Stimulated activated CD4-positive, alpha-beta T cell treated with anti-CD3 and anti-CD28 coated beads, Interleukin-15, amount 100 ng/mL, for 48 hours (primary cell): ENCODE measurements around the gene CNIH3.

ENCODE experiments used
- DNase-seq, 2 donors: peaks; one replicate each; pipeline ENCODE4 v3.0.0-alpha.2; 2020; ENCODE audit warnings: low read depth in 2 of 2

Gene CNIH3

DNA sequence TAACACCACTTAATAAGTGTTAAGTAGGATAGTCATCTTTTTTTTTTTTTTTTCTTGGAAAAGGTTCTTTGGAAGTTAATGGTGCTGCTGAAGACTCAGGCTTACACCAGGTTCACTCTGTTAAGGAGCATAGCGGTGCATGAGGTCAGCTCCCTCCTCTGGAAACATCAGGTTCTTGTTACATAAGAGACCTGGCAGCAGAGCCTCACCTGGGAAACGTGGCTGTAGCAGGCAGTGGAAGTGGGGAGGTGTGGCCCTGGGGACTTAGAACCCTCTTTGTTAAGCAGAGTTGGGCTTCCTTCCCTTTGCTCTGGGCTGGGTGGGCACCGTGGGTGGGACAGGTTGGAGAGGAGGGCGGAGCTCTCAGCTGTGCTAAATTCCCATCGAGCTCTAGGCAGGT is 104.1 kb downstream of the CNIH3 start:
- no peak for DNase-seq

DNA sequence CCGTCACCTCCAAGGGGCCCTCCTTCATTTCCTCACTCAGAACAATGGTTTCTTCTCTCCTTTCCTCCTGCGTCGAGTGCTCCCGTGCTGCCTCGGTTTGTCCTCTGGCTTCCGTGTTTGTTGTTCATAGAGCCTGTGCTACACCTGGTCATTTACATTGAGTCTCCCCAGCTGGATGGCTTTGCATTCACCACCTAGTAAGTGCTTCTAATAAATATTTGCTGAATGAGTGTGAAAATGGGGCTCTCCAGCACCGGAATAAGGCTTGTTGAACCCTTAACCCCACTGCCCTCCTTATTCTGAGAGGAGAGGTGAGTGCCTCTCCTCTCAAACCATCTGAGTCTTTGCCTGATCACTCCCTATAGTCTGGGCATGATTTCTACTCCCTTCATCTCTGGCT is 104.9 kb downstream of the CNIH3 start:
- DNase-seq: no peak

DNA sequence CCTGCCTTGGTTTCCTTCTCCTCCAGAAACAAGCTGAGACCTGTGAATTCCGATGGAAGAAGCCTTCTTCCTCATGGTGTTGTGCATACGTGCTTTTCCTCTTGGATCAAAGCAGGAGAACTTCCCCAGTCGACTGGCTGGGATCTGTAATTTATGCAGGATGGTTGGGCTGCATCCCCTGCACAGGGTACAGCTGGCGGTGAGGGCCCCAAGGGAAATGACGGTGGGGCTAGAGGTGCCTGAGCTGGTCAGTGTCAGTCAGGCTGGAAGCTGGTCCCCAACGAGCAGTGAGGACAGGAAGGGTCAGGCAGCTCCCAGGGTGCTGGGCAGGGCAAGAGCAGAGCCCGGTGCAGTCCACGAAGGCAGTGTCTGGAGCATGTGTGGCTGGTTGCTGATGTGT is 106.7 kb downstream of the CNIH3 start:
- no peak for DNase-seq

DNA sequence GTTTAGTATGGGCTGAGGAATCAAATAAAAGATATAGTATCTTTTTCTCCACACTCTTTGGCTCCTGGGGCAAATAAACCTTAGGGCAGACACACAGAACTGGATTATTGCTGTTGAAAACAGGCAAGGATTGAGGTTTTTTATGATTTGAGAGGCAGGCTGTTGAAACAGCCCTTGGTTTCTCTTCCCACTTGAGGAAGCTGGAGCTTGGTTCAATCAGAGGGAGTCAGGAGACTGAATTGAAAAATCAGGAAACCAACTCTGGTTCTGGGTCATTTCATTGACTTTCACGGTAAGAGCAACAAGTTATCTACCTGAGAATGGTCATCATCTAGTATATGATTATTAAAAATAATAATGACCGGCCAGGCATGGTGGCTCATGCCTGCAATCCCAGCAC is 108.4 kb downstream of the CNIH3 start:
- no peak for DNase-seq

DNA sequence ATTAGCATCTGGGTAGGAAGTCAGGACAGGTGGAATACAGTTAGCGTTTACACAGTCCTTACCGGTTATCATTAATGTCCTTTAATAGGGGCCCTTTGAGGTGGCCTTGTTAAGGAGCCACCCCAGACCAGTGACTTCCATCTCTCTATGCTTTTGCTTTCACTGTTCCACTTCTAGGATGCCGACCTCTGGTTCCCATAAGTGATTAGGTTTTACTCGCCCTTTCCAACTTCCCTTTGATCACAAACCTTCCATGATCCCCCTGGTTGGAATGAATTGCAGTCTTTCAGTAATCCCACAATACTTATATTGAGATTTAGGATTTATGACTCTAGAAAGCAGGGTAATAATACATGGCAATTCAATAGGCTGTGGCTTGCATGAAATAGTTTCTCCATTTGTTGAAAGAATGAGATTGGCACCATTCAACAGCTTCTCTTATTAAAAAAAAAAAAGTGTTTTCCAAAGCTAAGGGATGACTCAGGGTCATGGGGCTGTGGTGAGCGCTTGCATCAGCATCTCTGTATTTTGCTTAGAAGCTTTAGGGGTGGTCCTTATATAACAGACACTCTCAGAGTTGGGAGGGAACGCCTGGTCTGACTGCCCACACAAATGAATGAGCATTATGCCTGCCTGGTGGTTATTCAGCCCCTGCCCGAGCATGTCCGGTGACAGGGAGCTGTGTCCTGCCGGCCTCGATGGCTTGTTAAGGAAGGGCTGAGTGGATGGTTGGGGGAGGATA is 110.5 kb downstream of the CNIH3 start:
- no peak for DNase-seq

DNA sequence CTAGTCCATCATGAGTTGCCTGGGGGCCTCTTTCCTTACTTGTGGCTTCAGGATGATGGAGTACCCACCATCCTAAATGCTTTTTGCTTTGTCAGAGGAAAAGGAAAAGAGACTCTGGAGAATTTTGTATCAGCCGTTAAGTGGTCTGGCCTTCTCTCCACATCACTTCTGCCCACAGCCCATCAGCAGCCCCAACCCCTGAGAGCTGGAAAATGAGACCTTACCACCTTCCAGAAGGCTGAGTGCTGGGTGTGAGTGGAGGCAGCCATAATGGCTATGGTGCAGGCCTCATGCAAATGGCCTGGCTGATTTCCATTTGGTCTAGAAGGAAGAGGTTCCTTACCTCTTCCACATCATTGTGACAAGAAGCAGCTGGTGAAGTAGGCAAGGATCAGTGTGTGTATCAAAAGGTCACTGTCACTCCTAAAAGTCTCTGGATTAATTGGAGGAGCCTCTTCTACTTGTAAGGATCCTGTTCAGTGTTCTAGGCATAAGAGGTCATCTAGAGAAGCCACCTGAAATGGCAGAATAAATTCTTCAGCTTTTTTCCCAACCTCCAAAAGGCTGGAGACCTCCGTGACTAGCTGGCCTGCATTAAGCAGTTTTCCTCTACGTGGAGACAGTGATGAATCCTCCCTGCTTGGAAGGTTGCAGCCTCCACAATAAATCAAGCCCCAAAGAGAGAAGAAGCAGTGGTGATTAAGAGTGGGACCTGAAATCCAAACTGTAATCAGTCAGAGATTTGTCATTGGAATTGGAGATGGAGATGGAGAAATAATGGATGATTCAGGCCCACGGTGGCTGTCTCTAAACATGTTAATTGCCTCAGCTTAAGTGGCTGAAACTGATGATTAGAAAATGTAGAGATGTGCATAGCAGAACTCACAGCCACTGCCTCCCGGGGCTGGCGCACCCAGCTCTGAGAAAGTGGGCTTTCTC is 111.5 kb downstream of the CNIH3 start:
- no peak for DNase-seq

DNA sequence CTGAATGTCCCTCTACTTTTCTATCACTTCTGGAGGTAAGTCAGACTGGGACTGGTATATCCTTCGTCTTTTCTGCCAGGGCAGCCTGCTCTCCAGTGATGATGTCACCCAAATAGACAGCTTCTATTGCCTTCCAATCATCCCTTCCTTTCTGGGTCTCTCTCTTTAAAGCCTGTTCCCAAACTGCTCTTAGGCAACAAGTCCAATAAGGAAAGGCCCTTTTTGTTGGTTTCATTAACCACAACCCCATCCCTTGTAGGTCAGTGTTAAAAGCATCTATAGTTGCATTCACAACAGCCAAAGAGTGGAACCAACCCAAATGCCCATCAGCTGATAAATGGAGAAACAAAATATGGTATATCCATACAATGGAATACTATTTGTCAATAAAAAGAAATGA is 114.4 kb downstream of the CNIH3 start:
- DNase-seq: no peak

DNA sequence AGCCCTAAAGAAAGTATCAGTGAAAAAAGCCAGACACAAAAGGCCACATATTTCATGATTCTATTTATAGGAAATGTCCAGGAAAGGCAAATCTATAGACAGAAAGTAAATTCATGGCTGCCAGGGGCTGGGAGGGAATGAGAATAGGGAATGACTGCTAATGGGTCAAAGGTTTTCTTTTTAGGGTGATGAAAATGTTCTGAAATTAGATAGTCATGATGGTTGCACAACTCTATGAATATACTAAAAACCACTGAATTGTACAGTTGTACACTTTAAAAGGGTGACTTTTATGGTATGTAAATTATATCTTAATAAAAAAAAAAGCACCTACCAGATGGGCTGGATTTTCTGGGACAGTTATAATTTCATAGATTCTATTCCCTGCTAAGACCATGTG is 114.8 kb downstream of the CNIH3 start:
- no peak for DNase-seq

DNA sequence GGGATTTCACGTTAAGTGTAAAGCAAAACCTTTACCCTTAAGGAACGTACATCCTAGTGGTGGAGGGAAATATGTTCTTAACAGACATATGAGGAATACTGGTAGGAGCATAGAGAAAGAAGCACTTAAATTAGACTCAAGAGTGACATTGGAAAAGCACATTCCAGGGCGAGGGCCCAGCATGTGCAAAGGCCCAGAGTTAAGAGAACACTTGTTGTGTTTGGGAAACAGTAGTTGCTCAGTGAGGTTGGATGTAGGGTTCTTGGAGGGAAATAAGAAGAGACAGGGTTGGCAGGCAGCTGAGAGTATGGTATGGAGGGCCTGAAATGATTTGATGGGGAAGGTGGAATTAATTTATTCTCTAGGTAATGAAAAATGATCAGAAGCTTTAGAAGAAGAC is 115.5 kb downstream of the CNIH3 start:
- DNase-seq: no peak

DNA sequence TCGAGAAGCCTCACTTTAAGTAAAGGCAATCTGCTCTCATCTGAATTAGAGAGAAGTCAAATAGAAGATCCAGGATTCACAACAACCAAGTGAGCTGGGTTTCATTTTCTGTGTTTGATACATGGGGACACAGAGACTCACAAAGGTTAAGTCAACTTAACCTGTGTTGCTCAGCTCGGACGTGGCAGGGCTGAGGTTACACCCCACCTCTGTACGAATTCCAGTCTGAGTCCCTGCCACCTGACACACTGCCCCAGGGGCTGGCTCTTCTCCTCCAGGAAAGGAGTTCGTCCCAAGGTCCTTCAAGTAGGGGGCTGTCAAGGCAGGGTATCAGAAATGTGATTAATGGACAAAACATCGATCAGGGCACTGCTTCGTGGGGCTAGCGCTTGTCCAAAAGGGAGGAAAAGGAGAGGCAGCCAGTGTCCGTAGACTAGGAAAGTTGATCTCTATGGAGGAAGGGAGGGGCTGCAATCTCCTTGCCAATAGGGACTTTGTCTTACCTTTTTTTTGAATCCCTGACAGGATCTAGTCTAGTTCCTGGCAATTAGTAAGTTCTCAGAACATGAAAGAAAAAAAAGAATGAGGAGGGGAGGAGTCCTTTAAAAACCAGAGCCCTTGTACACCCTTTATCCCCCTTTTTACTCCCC is 116.4 kb downstream of the CNIH3 start:
- no peak for DNase-seq

DNA sequence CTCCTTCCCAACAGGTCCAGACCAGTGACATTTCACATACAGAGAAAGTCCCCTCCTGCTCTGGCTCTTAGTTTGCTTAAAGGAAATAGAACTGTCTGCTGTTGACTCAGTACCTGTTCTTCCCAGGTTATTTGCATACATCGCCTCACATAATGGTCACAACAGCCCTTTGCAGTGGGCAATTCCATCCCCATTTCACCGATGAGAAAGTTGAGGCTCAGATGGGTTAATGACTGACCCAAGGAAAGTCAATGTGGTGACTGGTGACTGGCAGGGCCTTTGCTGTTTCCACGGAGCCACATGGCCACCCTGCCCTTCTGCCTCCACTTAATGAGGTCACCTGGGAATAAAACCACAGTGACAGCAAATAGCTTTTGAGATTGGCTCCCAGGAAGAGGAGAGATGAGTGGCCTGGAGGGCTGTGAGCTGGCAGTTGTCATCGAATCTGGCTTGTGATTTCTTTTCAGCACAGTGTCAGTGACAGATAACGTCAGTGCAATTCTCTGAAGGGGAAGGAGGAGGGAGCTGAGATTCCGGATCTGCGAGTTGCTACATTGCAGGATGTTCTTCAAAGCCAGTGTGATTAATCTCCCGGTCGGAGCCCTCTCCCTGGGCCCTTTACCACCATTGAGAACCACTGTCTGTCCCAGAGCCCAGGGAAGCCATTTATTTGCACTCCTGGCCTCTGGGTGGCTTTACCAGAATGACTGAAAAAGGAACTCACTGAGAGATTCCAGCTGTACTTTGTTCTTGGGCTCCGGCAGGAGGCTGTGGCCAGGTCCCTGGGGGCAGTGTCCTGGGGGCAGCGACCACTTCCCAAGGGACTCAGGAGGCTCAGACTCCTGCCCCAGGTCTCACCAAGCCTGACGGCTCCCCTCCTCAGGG is 117.2 kb downstream of the CNIH3 start:
- DNase-seq: no peak

DNA sequence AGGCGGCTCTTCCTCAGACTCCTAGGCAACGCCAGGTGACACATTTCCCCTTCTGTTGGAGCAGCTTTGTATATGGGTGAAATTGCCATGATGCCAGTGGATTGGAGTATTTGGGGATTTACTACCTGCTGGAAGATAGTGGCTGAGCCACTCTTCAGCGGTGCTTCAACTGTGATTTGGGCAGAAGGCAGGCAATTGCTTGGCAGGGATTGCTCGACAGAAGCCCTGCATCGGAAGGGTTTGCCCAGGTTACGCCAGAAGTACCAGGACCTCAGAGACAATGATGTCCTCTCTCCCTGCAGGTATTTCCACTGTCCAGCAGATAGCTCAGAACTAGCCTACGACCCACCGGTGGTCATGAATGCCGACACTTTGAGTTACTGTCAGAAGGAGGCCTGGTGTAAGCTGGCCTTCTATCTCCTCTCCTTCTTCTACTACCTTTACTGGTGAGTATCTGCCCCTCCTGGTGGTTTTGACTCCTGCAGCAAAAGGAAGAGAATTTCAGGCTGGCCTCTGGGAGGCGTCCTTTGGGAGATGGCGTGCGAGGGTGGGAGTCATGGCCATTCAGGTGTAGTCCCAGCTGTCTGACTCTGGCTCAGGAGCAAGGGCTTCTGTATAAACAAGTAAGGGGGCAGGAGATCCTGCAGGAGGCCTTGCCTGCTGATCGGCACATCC is 118.3 kb downstream of the CNIH3 start:
- no peak for DNase-seq

DNA sequence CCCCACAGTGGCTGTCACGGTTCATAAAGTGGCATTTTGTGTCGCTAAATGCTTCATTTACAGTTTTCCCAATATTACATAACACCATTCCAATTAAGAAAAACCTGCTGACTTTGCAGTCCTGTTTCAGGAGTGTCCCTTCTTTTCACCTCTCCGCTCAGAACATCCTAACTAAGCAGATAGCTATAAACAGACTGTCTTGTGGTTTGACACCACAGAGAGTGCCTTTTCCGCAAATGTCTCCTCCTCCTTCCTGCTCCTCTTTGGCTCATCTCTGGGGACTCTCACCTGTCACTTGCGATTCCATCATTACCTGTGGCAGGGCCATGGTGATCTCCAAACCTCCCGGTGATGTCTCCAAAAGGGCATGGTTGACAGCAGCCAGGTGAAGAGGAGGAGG is 119.0 kb downstream of the CNIH3 start:
- DNase-seq: no peak

DNA sequence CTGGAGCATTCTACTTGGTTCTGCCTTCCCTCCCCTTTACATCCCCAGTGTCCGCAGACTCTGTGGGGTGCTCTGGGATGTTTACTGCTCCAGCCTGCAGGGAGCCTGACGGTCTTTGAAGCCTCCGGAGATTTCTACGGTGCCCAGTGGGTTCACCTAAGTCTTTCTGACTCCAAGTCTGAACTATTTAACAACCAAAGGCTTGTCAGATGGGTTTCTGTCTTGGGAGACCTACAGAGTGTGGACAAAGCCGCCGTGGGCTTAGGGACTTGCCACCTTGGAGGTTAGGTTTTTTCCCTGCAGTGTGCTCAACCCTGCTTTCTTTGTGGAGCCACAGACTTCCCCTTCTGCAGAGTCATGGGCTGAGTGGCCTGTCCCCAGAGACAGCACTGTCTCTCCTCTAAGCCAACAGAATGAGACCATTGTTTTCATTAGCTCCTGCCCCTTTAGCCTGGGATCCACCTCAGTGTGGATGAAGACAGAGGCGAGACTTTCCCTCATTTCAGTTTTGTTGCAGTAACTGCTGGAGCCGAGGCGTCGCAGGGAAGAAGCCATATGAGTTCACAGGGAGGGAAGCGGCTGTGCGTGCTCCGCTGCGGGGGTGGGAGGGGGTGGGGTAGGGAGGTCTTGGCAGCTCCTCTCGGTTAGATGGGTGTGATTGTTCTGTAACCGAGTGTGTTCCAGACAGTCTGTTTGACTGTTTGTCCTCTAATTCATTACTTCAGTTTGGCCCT is 120.7 kb downstream of the CNIH3 start:
- no peak for DNase-seq

DNA sequence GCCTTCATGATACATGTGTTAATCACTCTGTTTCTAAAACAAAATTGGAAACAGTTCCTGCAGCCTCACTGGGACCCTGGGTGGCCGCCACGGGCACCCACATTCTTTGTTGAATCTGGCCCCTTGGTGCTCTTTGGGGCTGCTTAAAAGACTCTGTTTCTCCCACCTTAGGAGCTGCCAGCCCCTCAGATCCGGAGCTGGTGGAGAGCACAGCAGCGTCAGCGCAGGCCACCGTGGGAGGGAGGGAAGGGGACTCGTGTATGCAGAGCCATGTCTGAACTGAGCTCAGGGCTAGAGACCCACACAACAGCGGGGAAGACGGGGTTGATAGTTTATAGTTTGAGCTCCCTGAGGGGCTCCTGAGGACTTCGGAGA is 121.2 kb downstream of the CNIH3 start:
- no peak for DNase-seq

DNA sequence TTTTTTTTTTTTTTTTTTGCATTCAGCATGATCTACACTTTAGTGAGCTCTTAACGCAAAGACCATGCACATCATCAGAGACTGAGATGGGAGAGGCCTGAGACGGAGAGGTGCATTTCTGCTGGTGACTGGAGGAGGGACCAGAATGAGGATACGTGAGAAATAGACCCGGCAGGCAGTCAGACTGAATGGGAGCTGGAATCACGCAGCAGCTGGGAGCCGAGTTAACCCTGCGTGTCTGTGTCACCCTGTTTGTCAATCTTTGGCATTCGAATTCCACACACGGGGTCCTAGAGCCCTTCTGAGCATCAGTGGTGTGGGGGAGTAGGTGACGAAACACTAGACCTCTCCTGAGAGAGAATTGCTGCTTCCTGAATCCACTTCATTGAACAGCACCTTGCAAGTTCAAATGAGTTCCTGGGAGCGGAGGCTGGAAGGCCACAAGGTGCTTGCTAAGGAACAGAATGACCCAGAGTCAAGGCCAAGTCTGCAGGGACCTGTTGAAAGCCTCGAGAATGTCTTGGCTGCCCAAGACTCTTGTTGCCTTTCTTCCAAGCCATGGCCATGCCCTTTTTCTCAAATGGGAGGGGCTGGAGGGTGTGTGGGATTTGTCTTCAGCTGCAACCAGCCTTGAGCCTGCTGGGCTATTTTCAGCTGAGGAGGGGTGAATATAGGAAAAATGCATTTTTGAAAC is 123.3 kb downstream of the CNIH3 start:
- DNase-seq: no peak

DNA sequence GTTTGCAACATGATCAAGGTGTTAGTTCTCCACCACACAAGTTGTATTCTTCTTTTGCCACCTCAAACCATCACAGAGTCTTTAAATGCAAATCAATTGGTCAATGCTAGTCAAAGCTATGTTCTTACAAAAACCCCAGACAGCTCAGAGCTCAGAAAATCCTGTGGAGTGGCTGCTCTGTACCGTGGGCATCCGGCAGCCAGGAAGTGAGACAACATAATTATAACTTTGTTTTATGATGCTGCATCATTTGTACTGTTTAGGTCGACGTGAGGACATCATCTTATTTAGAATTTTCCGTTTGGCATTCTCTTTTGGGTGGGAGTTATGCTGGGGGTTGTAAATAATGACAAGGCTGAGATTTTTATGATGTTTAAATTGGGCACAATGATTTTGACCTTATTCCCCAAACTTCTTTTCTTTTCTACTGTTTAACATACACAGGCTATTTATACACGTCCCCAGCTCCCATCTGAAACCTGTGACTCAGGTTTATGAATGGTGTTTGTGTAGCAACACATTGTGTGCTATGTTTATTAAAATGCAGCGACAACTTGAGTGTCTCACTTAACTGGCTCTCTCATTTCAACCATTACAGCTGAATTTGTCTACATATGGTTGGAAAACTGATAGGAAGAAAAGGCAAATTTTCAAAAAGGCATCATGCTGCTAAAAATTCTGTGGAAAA is 124.0 kb downstream of the CNIH3 start:
- no peak for DNase-seq

DNA sequence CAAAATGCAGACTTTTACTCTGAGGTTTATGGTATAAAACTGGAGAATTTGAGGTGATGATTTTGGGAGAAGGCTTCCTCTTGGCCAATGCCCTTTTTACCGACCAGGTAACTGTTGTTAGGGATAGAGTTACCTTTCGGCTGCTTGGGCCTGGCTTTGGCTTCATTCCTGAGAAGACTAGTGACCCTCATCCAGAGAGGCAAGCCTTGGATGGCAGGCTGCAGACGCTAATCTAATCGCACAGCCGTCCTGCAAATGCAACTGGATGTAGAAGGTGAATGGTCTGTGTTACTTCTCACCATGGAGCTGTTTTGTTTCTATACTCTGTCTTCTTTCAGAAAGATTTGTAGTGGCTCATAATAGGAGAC is 124.6 kb downstream of the CNIH3 start:
- no peak for DNase-seq

DNA sequence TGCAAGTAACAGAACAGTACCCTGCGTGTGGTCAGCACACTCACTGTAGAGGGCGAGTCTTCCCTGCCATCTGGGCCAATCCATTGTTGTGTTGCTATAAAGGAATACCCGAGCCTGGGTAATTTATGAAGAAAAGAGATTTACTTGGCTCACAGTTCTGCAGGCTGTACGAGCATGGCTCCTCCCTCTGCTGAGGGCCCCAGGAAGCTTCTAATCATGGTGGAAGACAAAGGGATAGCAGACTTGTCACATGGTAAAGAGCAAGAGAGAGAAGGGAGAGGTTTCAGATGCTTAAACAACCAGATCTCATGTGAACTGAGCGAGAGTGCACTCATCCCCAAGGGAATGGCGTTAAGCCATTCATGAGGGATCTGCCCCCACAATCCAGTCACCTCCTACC is 126.2 kb downstream of the CNIH3 start:
- no peak for DNase-seq
